Measurements from ENCODE around the gene OR10H5. TPM values are rescaled to one million over a fixed set of nuclear protein-coding genes. Genes with fewer than 3 reads are reported as not detected.

The OR10H5 gene, protein sequence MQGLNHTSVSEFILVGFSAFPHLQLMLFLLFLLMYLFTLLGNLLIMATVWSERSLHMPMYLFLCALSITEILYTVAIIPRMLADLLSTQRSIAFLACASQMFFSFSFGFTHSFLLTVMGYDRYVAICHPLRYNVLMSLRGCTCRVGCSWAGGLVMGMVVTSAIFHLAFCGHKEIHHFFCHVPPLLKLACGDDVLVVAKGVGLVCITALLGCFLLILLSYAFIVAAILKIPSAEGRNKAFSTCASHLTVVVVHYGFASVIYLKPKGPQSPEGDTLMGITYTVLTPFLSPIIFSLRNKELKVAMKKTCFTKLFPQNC
- not detected for total RNA-seq

DNA sequence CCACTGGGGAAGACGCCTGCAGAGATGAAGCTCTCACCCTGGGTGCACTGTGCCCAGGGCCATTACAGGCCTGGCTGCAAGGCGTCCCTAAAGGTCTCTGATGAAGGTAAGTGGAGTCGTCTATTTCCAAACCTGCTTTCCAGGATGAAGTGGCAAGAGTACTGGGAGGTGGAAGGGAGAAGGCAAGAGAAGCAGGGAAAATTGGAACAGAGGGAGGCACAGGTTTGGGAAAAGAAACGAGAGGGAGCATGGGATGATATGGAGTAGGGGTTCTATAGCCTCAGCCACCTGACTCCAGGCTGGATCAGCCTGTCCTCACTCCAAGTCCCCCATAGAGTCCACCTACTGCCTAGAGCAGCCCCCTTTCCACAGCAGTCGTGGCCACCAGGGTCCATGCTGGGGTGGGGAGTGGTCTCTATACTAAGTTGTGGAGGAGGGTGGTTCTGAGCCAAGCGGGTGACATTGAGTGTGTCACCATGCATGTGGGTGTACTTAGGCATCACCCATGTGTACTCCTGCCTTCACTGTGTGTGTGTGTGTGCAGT, at the start of gene OR10H5:
Gene OR10H5 (plus strand): TSS at position 51 of the 545 bp plus-strand sequence. CDS start 6,388 bp downstream, outside the sequence.
- Histone ChIP-seq H3K27me3 (no peaks in the 10 kb centered on the region), H3K27ac (no peak within 1 kb of the TSS), H3K4me3 (no peak within 1 kb of the TSS), H3K9me3 (no peaks in the 10 kb centered on the region), H3K36me3 (no peaks in the 10 kb centered on the region), H3K4me1 (no peaks in the 10 kb centered on the region)
- TF ChIP-seq, protein P1, sequence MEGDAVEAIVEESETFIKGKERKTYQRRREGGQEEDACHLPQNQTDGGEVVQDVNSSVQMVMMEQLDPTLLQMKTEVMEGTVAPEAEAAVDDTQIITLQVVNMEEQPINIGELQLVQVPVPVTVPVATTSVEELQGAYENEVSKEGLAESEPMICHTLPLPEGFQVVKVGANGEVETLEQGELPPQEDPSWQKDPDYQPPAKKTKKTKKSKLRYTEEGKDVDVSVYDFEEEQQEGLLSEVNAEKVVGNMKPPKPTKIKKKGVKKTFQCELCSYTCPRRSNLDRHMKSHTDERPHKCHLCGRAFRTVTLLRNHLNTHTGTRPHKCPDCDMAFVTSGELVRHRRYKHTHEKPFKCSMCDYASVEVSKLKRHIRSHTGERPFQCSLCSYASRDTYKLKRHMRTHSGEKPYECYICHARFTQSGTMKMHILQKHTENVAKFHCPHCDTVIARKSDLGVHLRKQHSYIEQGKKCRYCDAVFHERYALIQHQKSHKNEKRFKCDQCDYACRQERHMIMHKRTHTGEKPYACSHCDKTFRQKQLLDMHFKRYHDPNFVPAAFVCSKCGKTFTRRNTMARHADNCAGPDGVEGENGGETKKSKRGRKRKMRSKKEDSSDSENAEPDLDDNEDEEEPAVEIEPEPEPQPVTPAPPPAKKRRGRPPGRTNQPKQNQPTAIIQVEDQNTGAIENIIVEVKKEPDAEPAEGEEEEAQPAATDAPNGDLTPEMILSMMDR (IDR thresholded peaks at IDR 0.05): no peak
- DNase-seq (ENCODE audit: low spot score): no peak

DNA sequence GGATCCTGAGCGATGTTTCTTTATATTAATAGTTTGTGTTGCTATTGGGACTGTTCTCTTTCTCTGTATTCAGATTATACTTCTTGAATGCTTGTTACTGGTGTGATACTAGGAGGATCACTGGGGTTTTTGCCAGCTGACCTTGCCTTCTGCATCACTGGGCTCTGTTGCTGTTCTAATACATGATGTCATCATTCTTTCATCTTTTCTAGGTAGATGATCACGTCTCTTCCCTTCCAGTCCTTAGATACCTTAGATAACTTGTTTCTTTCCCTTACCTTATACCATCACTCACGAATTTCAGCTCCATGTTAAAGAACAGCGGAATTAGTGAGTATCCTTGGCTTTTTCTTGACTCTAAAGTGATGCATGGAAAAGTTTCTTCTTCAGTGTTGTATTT, 49.7 kb upstream of the OR10H5 start, which contains the start of gene OR10H3:
Gene OR10H3 (plus strand): TSS at position 264 of the 400 bp plus-strand sequence. CDS start 3,408 bp downstream, outside the sequence.
- no peak for DNase-seq (ENCODE audit: low spot score)
- Histone ChIP-seq H3K27me3 (no peaks in the 10 kb centered on the region), H3K27ac (no peak within 1 kb of the TSS), H3K4me3 (no peak within 1 kb of the TSS), H3K4me1 (no peaks in the 10 kb centered on the region), H3K36me3 (no peaks in the 10 kb centered on the region), H3K9me3 (peaks cover 0 to 19% of the 10 kb centered on the region in 2 donors)
- TF ChIP-seq, protein P1 (IDR thresholded peaks at IDR 0.05): no peak

DNA sequence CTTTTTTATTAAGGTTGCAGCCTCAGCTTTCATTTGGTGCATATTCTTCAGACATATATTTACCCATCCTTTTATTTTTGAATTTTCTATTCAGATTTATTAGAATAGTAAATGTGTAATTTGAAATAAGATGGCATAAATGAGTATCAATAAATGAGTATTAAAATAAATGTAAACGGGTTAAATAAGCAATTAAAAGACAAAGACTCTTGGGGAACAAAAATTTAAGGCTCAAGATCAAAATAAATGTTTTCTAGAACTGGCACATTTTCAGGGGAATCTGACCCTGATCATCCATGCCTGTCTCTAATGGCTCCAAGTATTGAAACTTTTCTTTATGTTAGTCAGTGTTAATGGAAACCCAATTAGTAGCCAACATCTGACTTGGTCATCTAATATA, 46.7 kb upstream of the OR10H5 start:
- H3K27ac ChIP-seq: no peak overlapping the region
- H3K4me1 ChIP-seq: no peaks in the 10 kb centered on the region
- H3K36me3 ChIP-seq: no peaks in the 10 kb centered on the region
- TF ChIP-seq, protein P1 (IDR thresholded peaks at IDR 0.05): no peak
- peaks cover 0 to 19% of the 10 kb centered on the region in 2 donors for H3K9me3 ChIP-seq
- H3K4me3 ChIP-seq: no peak overlapping the region
- no peaks in the 10 kb centered on the region for H3K27me3 ChIP-seq
- DNase-seq (ENCODE audit: low spot score): no peak

DNA sequence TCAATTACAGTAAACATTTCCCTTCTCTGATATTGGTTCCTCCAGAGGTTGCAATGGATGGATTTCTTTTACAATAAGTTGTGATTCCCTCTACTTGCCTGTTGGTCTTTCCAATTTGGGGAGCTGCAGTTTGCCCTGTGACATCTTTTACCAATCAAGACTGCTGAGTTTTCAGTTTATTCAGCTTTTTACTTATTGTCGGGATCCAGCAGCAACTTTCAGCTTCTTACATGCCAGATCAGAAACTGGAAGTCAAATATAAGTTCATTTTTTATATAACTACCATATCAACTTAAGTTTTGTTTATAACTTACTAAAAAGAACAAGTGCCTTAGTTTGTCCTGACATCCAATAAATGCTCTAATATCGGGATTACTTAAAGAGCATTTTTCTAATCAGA, 39.2 kb upstream of the OR10H5 start:
- Histone ChIP-seq H3K36me3 (no peaks in the 10 kb centered on the region), H3K9me3 (no peaks in the 10 kb centered on the region), H3K4me1 (no peaks in the 10 kb centered on the region), H3K27me3 (no peaks in the 10 kb centered on the region), H3K27ac (no peak overlapping the region), H3K4me3 (no peak overlapping the region)
- TF ChIP-seq, protein P1 (IDR thresholded peaks at IDR 0.05): no peak
- DNase-seq (ENCODE audit: low spot score): no peak

DNA sequence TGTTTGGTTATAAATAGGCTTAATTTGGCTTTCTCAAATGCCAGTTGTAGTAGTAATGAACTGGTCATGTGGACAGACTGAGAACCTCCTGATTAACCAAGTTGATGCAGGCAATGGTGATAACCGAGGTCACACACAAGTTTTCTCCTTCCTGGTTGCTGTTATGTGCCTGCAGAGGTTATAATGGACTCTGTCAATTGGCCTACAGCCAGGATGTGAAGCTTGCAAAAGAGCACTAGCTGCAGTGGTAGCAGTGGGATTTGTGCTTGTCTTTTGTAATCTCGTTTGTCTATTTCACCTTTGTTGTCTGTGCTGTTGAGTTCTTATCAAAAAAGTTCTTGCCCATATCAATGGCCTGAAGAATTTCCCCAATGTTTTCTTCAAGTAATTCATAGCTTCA, 29.1 kb upstream of the OR10H5 start:
- no peak overlapping the region for H3K4me3 ChIP-seq
- TF ChIP-seq, protein P1 (IDR thresholded peaks at IDR 0.05): no peak
- DNase-seq (ENCODE audit: low spot score): no peak
- no peaks in the 10 kb centered on the region for H3K9me3 ChIP-seq
- no peak overlapping the region for H3K27ac ChIP-seq
- no peaks in the 10 kb centered on the region for H3K27me3 ChIP-seq
- no peaks in the 10 kb centered on the region for H3K36me3 ChIP-seq
- H3K4me1 ChIP-seq: no peaks in the 10 kb centered on the region

All from right atrium auricular region (tissue), 2 donors.